ENCODE measurements around the gene CARD8.
A peak's percentile ranks its signal among the peaks of the same experiment; 100 is the strongest.

Gene CARD8

GRCh38 chr19:48169578-48169938 lies 86.2 kb downstream of the CARD8 start:
- peak; percentile 93 for DNase-seq

DNA sequence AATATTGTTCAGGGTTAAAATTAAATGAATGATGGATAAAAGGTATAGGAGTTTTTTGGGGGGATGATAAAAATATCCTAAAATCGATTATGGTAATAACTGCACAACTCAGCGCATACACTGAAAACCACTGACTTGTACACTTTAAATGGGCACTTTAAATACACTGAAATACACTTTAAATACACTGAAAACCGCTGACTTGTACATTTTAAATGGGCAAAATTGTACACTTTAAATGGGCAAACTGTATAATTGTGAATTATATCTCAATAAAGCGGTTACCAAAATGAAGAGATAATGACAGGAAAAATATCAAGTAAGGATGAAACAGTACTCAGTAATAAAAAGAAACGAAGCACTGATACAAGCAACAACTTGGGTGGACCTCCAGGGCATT lies 87.0 kb downstream of the CARD8 start:
- DNase-seq = no peak

DNA sequence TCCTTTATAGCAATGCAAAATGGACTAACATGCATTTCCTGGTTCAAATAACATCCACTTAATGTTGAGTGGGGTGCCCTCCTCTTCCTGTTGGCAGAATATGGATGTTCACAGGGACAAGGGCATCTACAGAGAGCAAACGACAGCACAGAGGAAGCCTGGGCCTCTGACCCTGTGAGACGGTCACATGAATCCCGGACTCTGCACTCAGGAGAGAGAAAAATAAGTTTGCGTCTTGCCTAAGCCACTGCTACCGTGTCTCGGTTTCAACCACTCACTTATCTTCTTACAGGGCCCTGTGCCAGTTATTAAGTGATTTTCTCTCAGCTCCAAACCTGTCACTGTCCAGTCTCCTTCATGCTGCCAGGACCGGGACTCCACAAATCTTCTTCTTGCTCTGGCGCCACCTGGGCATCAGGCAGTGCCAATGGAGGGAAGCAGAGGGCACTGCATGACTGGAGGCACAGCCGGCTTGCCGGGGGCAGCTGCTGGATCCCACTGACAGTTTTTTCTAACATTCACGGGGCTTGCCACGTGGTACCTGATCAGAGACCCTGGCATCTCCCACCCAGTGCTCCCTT lies 97.4 kb downstream of the CARD8 start:
- no peak for DNase-seq

Measured in activated T-cell treated with anti-CD3 and anti-CD28 coated beads for 4 hours (primary cell).